Right lobe of liver (tissue), 6 donors: ENCODE data around the gene METRNL. TPM values are rescaled to one million over a fixed set of nuclear protein-coding genes. Genes with fewer than 3 reads are reported as not detected.

ENCODE experiments used
- ATAC-seq, 4 donors: fragments of 200-7000 bp; cut with Tn5 transposase; one replicate each; pipeline ENCODE4 v1.9.1; 2020; ENCODE audit warnings: mild to moderate bottlenecking in 4 of 4, moderate library complexity in 4 of 4
- DNase-seq, 3 donors: peaks; one replicate each; pipeline ENCODE4 v3.0.0-alpha.2; 2020
- H3K27ac ChIP-seq, 3 donors: fragments of 200-600 bp; one replicate each; pipeline ENCODE4 v1.8.0; 2022
- H3K27me3 ChIP-seq, 2 donors: fragments of 200-600 bp; one replicate each; pipeline ENCODE4 v1.8.0; 2022
- H3K36me3 ChIP-seq, 4 donors: fragments of 200-600 bp; sonication (generic) in 1 of 4; one replicate each; pipeline versions ENCODE4 v1.5.1 to v1.8.0; 2017 to 2022; ENCODE audit warnings: control low read depth in 1 of 4
- H3K4me1 ChIP-seq, 4 donors: fragments of 200-600 bp; sonication (generic) in 1 of 4; one replicate each; pipeline versions ENCODE4 v1.5.1 to v1.8.0; 2017 to 2022; ENCODE audit warnings: control low read depth in 1 of 4
- H3K4me3 ChIP-seq, 3 donors: fragments of 200-600 bp; one replicate each; pipeline ENCODE4 v1.8.0; 2022
- H3K9me3 ChIP-seq, 4 donors: fragments of 200-600 bp; sonication (generic) in 1 of 4; one replicate each; pipeline versions ENCODE4 v1.5.1 to v1.8.0; 2017 to 2022; ENCODE audit warnings: control low read depth in 1 of 4
- CTCF ChIP-seq, 4 donors: fragments of 200-600 bp in 3 of 4; fragments of 450-650 bp in 1 of 4; IDR thresholded peaks; one replicate each; pipeline versions ENCODE4 v1.5.1 to v1.8.0; 2016 to 2022; ENCODE audit warnings: antibody characterized with exemption in 4 of 4, mild to moderate bottlenecking in 2 of 4
- POLR2A ChIP-seq: fragments of 450-650 bp; IDR thresholded peaks from one replicate; pipeline ENCODE4 v1.6.1; 2017; ENCODE audit warnings: antibody characterized with exemption, mild to moderate bottlenecking
- WGBS: methylation state at CpG from one replicate; pipeline ENCODE4 v1.1.6; 2018; ENCODE audit warnings: low coverage, low lambda C conversion rate; ENCODE audit not compliant: insufficient coverage; ENCODE audit errors: missing lambda C conversion rate; 5-methylcytosine and 5-hydroxymethylcytosine counted together
- intact Hi-C, 2 donors: fragments of 100-400 bp; cut with DNase I; formaldehyde crosslinking; loops; one replicate each; pipeline versions ENCODE4 v1.11.2 to v1.14.1; 2022
- total RNA-seq, 6 experiments: library from RNA; depleted of rRNA in 2 of 6; stranded (reverse); fragments of >200 nt in 2 of 6; fragmentation: NEBNext Ultra II Directional in 3 of 6; extraction: Animal tissue kit (Norgen Biotek cat#: 25700) in 3 of 6; gene quantifications; one replicate each; pipeline versions ENCODE4 v1.1.0 to v1.2.4, GENCODE V29; 2016 to 2023
- donor health status: DM: no; HTN: yes; CAD: no.
- donor health status: DM: no; HTN: no; CAD: no.
- donor health status: DM: no; HTN: no; CAD: no.
- donor health status: DM: no; HTN: yes; CAD: no.
- donor health status: DM: no; HTN: yes; CAD: no.

The METRNL gene
- total RNA-seq, 6 experiments from 2014 or later, result 2.3 to 18.6 (median 5.9) TPM

DNA sequence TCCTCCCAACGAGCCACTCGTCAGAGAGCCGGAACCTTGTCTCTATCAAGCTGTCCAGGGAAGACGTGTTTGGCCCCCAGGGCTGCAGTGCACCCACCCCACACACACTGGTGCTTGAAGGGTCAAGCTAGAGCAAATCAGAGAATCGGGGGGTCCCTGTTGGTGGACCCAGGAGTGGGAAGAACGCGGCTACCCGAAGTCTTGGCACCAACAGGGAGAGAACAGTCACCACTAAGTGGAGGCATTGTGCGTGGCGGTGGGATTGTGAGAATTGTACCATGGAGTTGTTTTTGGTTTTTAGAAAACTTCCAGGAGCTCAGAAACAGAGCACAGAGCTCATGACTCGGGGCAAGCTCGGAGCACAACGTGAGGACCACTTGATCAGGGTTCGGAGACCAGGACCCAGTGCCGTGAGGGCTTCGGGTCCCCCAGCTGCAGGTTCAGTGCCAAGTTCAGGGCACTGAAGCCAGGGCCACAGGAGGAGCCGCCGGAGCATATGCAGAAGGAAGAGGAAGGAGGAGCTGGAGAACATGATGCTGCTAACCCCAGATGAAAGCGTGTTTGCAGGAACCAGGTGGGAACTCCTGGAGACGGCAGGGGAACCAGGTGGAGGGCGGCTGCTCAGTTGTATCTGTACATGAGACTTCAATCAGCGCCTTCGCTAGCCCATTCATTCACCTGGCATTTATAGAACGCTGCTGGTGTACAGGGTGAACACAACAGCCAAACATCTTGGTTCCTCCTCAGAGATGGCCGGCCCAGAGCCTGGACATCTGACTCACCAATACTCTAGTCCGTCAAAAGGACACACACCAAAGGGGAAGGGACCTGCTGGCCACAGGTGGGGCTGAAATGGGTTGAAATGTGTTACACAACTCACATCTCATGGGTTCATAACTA lies 42.8 kb downstream of the METRNL start:
- no peaks in the 10 kb centered on the region for H3K36me3 ChIP-seq
- no peak for TF ChIP-seq POLR2A
- no peak for TF ChIP-seq CTCF (IDR thresholded peaks at IDR 0.05)
- H3K4me3 ChIP-seq, result no peak overlapping the region
- no peaks in the 10 kb centered on the region for H3K4me1 ChIP-seq
- no peaks in the 10 kb centered on the region for H3K9me3 ChIP-seq
- no peak for ATAC-seq
- DNase-seq, result peak in 1 of 3 donors; percentile 44
- WGBS, result 59% methylated on average over 20 of the region's 26 CpGs
- no peaks in the 10 kb centered on the region for H3K27me3 ChIP-seq
- no peak overlapping the region for H3K27ac ChIP-seq
- intact Hi-C loops, result no loop called here

GRCh38 chr17:83122834-83123233 lies 43.4 kb downstream of the METRNL start:
- no peak for TF ChIP-seq CTCF (IDR thresholded peaks at IDR 0.05)
- DNase-seq (no peak), ATAC-seq (no peak)

DNA sequence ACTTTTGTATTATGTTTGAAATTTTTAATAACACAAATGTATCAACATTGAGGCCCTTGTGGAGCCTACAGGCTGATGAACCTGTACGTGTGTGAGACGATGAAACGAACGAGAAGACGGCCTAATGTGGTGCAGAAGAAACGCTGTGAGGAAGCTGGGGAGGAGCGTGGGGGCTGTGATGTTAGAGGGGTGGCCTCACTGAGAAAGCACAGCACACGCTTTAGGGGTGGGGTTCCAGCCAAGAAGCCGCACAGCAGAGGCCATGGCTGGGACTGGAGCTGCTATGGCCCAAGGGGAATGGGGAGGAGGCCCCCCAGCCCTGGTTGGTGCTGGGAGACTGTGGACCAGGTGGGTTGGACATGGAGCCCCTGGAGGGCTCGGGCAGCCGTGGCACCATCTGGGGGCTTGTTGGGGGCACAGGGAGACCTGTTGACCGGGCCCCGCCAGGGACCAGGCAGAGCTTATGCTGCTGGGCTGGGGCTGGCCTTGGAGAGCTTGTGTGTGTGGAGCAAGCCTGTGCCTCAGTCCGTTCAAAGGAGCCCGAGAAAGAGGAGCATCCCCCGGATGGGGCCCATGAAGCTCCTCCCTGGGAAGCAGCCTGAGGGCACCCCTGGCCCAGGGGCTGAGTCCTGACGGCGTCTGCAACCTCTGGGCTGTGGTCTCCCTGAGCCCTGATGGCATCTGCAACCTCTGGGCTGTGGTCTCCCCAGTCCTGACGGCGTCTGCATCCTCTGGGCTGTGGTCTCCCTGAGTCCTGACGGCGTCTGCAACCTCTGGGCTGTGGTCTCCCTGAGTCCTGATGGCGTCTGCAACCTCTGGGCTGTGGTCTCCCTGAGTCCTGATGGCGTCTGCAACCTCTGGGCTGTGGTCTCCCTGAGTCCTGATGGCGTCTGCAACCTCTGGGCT lies 44.7 kb downstream of the METRNL start:
- no peaks in the 10 kb centered on the region for H3K36me3 ChIP-seq
- no peaks in the 10 kb centered on the region for H3K4me1 ChIP-seq
- TF ChIP-seq CTCF (IDR thresholded peaks at IDR 0.05) (no peak), POLR2A (no peak)
- no peak overlapping the region for H3K27ac ChIP-seq
- intact Hi-C loops, result no loop called here
- 82% methylated on average over 8 of the region's 25 CpGs for WGBS
- no peaks in the 10 kb centered on the region for H3K9me3 ChIP-seq
- H3K27me3 ChIP-seq, result no peaks in the 10 kb centered on the region
- no peak overlapping the region for H3K4me3 ChIP-seq
- ATAC-seq, result no peak
- DNase-seq, result peak in 1 of 3 donors; percentile 43

More at GRCh38 chr17:83122834-83123233, 43.4 kb downstream of the METRNL start:
- no peaks in the 10 kb centered on the region for H3K27me3 ChIP-seq
- no peaks in the 10 kb centered on the region for H3K36me3 ChIP-seq
- no peaks in the 10 kb centered on the region for H3K4me1 ChIP-seq
- H3K9me3 ChIP-seq, result no peaks in the 10 kb centered on the region
- no peak overlapping the region for H3K27ac ChIP-seq
- no peak overlapping the region for H3K4me3 ChIP-seq
- intact Hi-C loops, result no loop called here
- WGBS, result 65% methylated on average over 6 of the region's 16 CpGs

DNA sequence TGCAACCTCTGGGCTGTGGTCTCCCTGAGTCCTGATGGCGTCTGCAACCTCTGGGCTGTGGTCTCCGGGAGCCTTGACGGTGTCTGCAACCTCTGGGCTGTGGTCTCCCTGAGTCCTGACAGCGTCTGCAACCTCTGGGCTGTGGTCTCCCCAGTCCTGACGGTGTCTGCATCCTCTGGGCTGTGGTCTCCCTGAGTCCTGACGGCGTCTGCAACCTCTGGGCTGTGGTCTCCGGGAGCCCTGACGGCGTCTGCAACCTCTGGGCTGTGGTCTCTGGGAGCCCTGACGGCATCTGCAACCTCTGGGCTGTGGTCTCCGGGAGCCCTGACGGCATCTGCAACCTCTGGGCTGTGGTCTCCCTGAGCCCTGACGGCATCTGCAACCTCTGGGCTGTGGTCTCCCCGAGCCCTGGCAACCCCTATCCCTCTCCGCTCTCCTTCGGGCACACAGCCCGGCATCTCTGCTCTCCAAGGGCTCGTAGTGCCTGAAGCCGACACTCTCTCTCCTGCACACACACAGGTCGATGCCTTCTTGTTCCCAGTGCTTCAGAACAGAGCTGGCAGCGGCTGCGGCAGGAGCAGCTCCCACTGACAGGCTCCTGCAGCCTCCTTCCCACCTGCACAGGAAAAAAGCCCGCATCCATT lies 45.6 kb downstream of the METRNL start:
- TF ChIP-seq POLR2A (no peak), CTCF (IDR thresholded peaks at IDR 0.05) (no peak)
- H3K4me3 ChIP-seq, result no peak overlapping the region
- H3K36me3 ChIP-seq, result no peaks in the 10 kb centered on the region
- DNase-seq (peak in 2 of 3 donors; percentile 40 to 47), ATAC-seq (no peak)
- no peaks in the 10 kb centered on the region for H3K4me1 ChIP-seq
- no peaks in the 10 kb centered on the region for H3K27me3 ChIP-seq
- intact Hi-C loops, result no loop called here
- H3K27ac ChIP-seq, result no peak overlapping the region
- H3K9me3 ChIP-seq, result no peaks in the 10 kb centered on the region
- WGBS, result 50% methylated on average over 5 of the region's 24 CpGs
